Endometrial microvascular endothelial cells (primary cell): ENCODE results near the gene BUD23. TPM values are rescaled to one million over a fixed set of nuclear protein-coding genes. Genes with fewer than 3 reads are reported as not detected.

ENCODE experiments used
- in situ Hi-C: cut with HindIII; loops from 2 replicates; pipeline ENCODE4 v1.10.0; 2017; ENCODE audit warnings: low sequenced_read_pairs, low pct_unique_long_range_greater_than_20kb; ENCODE audit errors: inconsistent ontology term
- total RNA-seq: library from RNA; depleted of rRNA; stranded (reverse); fragments of >200 nt; gene quantifications from one replicate; pipeline ENCODE4 v1.2.3, GENCODE V29; 2015; ENCODE audit errors: inconsistent ontology term

The BUD23 gene
- total RNA-seq, 1 donor from 2014 or later: 72.6 TPM

DNA sequence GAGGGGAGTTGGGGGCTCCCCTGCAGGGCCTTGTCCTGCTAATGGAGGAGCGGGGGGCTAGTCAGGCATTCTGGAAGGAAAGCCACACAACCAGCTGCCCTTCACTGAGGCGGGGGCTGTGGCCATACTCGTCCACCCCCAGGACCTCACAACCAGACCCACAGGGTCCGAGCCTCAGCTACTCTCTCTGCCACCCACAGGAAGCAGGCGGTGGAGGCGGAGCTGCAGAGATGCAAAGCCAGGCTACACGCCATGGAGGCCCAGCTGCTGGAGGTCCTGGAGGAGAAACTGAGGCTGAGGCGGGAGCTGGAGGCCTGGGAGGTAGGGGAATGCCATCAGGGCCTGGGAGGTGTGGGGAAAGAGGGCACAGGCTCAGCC, 52.1 kb downstream of the BUD23 start:
- in situ Hi-C loops: no loop called here

DNA sequence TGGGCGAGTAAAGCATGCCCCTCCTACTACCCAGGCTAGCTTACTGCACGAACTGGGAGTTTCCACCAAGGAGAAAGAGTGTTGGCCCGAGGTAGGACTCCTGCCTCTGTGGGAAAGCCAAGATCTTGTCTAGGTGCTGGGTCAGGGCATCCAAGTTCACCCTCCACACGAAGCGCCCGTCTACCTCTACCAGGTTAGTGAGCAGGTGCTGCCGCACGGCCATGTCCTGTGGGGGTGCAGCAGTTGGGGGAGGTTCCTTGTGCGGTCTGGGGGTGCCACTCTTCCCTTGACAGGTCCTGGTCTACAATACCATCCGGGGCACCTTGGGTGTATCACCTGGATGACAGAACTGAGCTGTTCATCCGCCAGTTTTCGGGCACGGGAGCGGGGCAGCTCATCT, 53.5 kb downstream of the BUD23 start:
- in situ Hi-C loops: no loop called here

DNA sequence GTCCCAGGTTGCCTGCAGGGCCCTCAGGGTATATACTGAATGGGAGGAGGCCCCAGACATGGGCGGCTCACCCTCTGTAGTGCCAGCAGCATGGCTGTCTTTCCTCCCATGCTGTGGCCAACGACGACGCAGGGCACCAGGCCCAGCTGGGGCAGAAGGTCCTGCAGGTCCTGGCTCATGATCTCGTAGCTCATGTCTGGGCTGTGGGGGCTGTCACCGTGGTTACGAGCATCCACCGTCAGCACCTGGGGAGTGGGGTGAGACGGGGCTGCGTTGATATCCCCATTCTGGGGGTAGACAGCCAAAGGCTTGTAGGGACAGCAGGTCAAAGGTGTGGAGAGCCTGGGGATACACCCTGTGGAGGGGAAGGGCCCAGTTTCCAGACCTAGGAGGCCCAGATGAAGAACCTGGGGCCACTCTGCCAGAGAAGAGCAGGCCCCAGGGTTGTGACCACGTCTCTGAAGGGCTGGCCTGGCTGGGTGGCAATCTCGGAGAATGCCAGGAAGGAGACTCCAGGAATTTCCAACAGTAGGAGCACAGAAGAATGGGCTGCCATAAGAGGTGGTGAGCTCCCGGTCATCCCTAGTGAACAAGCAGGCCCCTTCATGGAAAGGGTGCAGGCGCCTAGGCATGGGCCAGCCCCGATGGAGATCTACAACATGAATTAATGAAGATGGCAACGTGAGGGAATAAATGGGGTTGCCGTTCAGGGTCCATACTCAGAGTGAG, 54.3 kb downstream of the BUD23 start:
- in situ Hi-C loops: no loop called here

DNA sequence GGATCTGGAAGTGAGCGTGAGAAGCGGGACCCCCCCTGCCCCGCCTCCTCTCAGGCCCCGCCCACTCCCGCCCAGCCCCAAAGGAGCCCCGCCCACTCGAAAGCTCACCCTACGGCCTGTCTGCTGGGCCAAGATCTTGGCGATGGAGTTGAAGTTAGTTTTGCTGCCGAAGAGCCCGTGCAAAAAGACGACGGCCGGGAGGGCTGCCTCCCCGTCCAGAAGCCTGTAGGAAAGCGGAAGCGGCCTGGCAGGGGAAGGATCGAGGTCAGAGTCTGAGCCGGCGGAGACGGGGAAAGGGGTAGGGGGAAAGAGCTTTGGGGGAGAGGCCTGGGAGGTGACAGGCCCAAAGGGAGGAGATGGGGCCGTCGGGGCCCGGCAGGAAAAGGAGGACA, 54.8 kb downstream of the BUD23 start:
- in situ Hi-C loops: no loop called here

DNA sequence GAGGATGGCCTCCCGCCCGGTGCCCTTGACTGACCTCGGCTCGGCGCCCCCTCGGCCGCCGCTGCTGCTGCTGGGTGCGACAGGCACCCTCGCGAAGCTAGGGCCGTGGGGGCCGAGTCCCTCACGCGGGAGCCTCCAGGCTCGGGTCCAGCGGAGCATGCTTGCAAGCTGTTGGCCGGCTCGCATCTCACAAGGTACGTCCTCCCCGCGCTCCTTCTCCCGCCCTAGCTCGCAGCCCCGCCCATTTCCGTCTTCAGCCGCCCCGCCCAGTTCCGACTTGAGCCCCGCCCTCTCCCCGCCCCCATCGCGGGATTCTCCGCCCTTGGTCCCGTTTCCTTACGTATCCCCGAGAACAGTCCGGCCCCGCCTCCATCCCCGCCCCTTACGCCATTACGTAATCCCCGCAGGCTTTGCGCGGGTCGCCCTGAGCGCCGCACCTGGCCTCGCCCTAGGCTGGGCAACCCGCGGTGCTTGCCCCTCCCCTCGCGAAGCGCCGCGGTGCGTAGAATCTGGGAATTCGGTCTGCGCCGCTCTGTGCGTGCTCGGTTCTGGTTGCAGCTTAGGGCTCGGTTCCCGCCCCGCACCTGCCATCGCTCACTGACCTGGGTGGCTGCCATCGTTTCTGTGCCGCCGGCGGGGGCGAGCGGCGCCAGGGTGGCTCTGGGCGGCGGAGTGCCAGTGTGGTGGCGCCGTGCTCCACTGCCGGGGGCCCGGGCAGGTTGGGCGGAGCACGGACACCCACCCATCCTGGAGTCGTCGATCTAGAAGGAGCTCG, 55.4 kb downstream of the BUD23 start, which contains the start of gene ABHD11:
TSS of gene ABHD11 (minus strand) at position 191 of the 775 bp plus-strand sequence. CDS start at position 159, 32 bp downstream.
- in situ Hi-C loops: no loop called here

DNA sequence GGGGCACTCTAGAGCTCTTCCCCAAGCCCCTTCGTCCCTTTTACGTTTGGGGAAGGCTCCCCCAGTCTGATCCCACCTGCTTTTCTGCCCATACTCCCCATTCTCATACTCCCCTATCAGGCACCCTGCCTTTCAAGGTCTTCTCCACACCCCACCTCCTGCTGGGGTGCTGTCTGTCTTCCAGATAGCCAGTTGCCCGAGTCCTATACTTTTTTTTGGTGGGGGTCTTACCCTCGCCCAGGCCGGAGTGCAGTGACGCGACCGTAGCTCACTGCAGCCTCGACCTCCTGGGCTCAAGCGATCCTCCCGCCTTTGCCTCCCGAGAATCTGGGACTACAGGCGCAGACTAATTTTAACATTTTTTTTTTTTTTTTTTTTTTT, 56.0 kb downstream of the BUD23 start:
- in situ Hi-C loops: no loop called here

DNA sequence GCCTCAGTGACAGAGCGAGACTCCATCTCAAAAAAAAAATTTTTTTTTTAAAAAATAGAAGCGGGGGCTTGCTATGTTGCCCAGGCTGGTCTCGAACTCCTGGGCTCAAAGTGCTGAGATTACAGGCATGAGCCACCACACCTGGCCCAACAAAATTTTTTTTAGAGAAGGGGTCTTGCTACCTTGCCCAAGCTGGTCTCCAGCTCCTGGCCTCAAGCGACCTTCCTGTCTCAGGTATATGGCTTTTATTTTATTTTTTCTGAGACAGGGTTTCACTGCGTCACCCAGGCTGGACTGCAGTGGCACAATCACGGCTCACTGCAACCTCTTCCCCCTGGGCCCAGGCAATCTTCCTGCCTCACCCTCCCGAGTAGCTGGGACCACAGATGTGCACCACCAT, 56.8 kb downstream of the BUD23 start:
- in situ Hi-C loops: no loop called here

DNA sequence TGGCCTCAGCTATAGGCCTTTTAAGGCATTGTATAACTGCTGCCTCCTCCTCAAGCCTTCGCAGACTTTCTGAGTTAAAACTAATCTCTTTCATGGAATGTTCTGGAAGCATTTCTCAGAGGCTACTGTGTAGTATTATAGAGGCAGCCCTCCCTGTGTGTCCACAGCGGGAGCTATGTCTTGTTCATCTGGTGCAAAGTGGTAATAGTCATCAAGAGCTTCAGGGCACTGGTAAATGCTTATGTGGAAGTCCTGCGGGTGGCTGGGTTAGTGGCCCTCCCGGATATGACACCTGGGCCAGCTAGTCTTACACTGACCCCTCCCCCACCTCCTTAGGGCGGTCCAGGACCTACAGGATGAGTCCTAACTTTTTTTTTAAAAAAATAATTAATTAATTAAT, 57.4 kb downstream of the BUD23 start:
- in situ Hi-C loops: no loop called here

DNA sequence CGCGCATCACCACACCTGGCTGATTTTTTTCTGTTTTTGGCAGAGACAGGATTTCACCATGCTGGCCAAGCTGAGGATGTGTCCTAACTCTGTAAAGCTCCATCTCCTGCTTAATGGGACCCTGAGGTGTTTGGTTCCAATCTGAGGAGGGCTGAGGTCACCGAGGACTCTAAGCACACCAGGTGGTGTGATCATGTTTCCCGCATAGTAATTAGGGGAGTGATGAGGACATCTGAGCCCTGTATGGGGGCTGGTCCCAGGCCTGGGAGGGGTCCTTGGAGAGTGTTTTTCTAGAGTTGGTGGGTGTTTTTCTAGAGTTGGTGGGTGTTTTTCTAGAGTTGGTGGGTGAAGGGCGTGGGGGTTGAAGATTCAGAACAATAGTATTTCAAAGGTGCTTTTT, 58.2 kb downstream of the BUD23 start:
- in situ Hi-C loops: no loop called here

DNA sequence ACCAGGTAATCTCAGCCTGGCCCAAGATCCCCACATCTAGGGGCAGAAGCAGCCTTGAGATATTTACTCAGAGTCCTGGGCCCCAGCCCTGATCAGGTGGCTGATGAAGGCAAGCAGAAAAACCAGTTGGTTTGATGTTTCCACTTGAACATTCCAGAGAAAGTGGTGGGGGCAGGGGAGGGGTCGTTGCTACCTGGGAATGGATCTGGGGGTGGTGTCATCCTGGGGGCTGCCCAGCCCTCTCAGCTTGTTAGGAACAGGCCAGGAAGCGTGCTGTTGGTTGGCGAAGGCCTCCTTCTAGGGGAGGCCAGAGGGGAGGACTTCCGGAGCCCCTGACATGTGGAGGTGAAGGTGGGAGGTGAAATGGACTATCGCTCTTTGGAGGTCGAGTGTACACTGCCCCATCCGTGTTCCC, 58.9 kb downstream of the BUD23 start:
- in situ Hi-C loops: no loop called here

DNA sequence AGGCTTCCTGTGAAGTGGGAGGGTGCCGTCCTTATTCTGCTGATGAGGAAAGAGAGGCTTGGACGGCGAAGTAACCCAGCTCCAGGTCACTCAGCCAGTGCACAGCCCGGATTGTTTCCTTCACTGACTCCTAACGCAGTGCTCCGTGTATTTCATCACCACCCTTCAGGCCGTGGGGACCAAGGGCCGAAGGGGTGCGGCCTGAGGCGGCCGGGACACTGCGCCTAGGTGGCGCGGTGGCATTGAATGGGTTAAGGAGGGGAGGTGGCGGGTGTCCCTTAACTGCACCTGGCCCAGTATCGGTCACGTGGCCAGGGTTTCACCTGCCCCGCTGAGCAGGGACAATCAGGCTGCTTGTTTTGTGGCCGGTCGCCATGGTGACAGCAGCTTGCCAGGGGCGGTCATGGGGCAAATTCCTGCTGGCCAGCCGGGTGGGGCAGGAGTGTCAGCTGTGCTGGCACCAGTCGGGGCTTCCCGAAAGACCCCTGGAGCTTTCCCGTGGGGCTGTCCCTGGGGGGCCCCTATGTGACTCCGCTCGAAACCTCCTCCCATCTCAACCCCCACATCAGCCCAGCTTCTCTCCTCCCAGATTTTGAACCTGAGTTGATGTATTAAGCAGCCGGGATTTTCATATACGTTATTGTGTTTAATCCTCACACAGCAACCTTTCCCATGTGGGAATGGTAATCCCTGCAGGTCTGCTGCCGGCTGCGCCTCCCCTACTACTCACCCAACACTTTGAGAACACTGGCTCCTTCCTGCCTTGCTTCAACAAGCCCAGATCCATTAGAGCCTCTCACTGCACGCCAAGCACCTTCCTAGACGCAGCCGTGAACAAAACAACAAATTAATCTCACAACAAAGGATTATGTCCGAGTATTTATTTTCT, 59.6 kb downstream of the BUD23 start:
- in situ Hi-C loops: no loop called here

DNA sequence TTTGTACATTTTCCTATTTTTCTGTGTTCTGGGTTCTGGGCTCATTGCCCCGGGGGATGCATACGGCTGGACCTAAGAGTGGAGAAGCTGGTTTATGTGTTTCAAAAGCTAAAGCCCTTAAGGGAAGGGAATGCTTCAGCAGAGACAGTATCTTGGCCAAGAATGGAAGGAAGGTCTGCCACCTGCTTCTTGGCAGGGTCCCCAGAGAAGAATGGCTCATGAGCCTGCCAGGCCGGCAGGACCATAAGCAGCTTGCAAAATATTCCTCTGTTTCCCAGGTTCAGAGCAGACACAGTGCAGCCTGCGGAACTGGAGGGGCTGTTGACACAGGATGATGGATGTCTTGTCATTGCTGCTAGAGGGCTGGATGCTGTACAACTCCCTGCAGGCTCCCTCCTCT, 63.0 kb downstream of the BUD23 start:
- in situ Hi-C loops: no loop called here

Other genes with a start within 250 kb of the BUD23 start
- 1.6 TPM for gene FZD9, start 249.8 kb upstream of the BUD23 start, total RNA-seq
- 35.7 TPM for gene BAZ1B, start 161.3 kb upstream of the BUD23 start, total RNA-seq
- gene BCL7B, start 125.9 kb upstream of the BUD23 start, total RNA-seq: 112 TPM
- gene TBL2, start 105.0 kb upstream of the BUD23 start, total RNA-seq: 77.2 TPM
- not detected for gene MLXIPL, start 59.1 kb upstream of the BUD23 start, total RNA-seq
- not detected for gene VPS37D, start 15.8 kb upstream of the BUD23 start, total RNA-seq
- 5.0 TPM for gene DNAJC30, start 144 bp upstream of the BUD23 start, total RNA-seq
- 6.2 TPM for gene STX1A, start 36.1 kb downstream of the BUD23 start, total RNA-seq
- gene ABHD11, start 55.2 kb downstream of the BUD23 start, total RNA-seq: 23.7 TPM
- not detected for gene CLDN3, start 86.7 kb downstream of the BUD23 start, total RNA-seq
- 0.84 TPM for gene CLDN4, start 147.4 kb downstream of the BUD23 start, total RNA-seq
- 3.6 TPM for gene METTL27, start 158.9 kb downstream of the BUD23 start, total RNA-seq
- not detected for gene TMEM270, start 177.6 kb downstream of the BUD23 start, total RNA-seq